Transverse colon (tissue), 4 donors: Measurements from ENCODE around the gene NR4A1. TPM values are rescaled to one million over a fixed set of nuclear protein-coding genes. Genes with fewer than 3 reads are reported as not detected.

Source experiments
- DNase-seq: peaks from one replicate; pipeline ENCODE4 v3.0.0-alpha.2; 2019
- H3K27ac ChIP-seq, 4 donors: fragments of 200-600 bp; sonication (generic); 2 replicates each; pipeline ENCODE4 v1.5.1; 2016 to 2018; ENCODE audit warnings: inconsistent platforms in 4 of 4
- H3K27me3 ChIP-seq: fragments of 200-600 bp; sonication (generic); 2 replicates; pipeline ENCODE4 v1.5.1; 2017; ENCODE audit warnings: inconsistent platforms
- H3K36me3 ChIP-seq, 4 donors: fragments of 200-600 bp; sonication (generic); 2 replicates each; pipeline ENCODE4 v1.5.1; 2017 to 2019; ENCODE audit warnings: inconsistent platforms in 4 of 4
- H3K4me1 ChIP-seq, 4 donors: fragments of 200-600 bp; sonication (generic); 2 replicates each; pipeline ENCODE4 v1.5.1; 2017 to 2020; ENCODE audit warnings: inconsistent platforms in 4 of 4
- H3K4me3 ChIP-seq, 4 donors: fragments of 200-600 bp; sonication (generic); 1 replicate in 1 of 4; 2 replicates in 3 of 4; pipeline versions ENCODE4 v1.5.1 to v1.6.1; 2017 to 2019; ENCODE audit warnings: inconsistent platforms in 4 of 4
- H3K9me3 ChIP-seq, 2 donors: fragments of 200-600 bp; sonication (generic); 2 replicates each; pipeline ENCODE4 v1.5.1; 2017 to 2019; ENCODE audit warnings: inconsistent platforms in 2 of 2
- EP300 ChIP-seq: sonication (generic); formaldehyde crosslinking; IDR thresholded peaks from one replicate; pipeline ENCODE4 v1.6.1; 2017; ENCODE audit warnings: antibody characterized with exemption, low read depth
- POLR2A ChIP-seq: fragments of 450-650 bp; IDR thresholded peaks from one replicate; pipeline ENCODE4 v1.6.1; 2016; ENCODE audit warnings: antibody characterized with exemption, mild to moderate bottlenecking, moderate library complexity
- POLR2AphosphoS5 ChIP-seq, 3 donors: sonication (generic); formaldehyde crosslinking; IDR thresholded peaks; one replicate each; pipeline ENCODE4 v1.6.1; 2016; ENCODE audit warnings: antibody characterized with exemption in 3 of 3
- WGBS, 2 donors: methylation state at CpG; one replicate each; pipeline ENCODE4 v1.1.5; 2018; ENCODE audit warnings: low coverage in 1 of 2; 5-methylcytosine and 5-hydroxymethylcytosine counted together
- in situ Hi-C, 4 donors: fragments of 200-750 bp; cut with MboI; loops; one replicate each; pipeline versions ENCODE4 v1.15.0 to v1.15.1; 2017; ENCODE audit warnings: low sequenced_read_pairs in 3 of 4, low pct_ligation_motif_present in 1 of 4, low pct_unique_long_range_greater_than_20kb in 1 of 4
- intact Hi-C: fragments of 100-400 bp; cut with DNase I; formaldehyde crosslinking; loops from one replicate; pipeline ENCODE4 v1.15.1; 2023; ENCODE audit warnings: low total_unique reads
- total RNA-seq, 4 donors: library from RNA; depleted of rRNA; stranded (reverse); fragments of >200 nt; gene quantifications; one replicate each; pipeline ENCODE4 v1.1.0, GENCODE V29; 2016
- TF ChIP-seq, protein P1 (sequence below), 5 experiments: fragments of 200-600 bp in 3 of 5; fragments of 450-650 bp in 2 of 5; sonication (generic) in 3 of 5; IDR thresholded peaks; 1 replicate in 2 of 5; 2 replicates in 3 of 5; pipeline ENCODE4 v1.5.1; 2016 to 2017; ENCODE audit warnings: antibody characterized with exemption in 5 of 5, inconsistent platforms in 3 of 5, mild to moderate bottlenecking in 2 of 5, moderate library complexity in 1 of 5

NR4A1 gene
- total RNA-seq, 4 donors from 2014 or later, result 50.7 to 102 (median 76.9) TPM

DNA sequence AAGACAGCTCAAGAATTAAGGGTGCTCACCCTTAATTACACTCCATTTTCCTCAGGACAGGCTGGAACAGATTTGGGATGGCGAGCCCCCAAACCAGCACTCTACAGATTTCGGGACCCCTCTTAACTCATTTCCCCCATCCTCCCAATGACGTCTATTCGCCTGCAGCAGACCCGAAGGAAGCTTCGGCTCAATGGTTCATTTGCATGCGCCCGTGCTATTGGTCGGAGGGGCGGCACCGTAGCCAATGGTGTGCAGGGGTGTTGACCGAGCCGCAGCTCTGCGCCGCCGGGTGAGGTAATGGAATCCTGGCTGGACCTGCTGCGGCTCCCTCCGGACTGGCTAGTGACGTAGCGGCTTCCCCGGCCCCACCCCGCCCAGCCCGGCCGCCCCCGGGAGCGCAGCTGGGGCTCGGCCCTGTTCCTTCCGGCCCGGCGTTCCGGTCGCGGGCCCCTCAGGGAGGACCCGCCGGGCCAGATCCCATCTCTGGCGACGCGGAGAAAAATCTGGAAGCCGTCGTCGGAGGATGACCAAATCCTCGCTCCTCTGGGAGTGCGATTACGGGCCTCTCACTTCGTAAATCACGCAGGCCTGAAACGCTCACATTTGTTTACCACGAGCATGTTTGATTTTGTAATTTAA is 18.3 kb upstream of the NR4A1 start:
- Histone ChIP-seq H3K4me3 (peak overlapping the region in 3 of 4 donors; percentile 23 to 44 (median 32)), H3K27me3 (no peaks in the 10 kb centered on the region), H3K9me3 (no peaks in the 10 kb centered on the region), H3K4me1 (peaks cover 20 to 38% (median 33%) of the 10 kb centered on the region in 4 donors), H3K36me3 (no peaks in the 10 kb centered on the region), H3K27ac (peak overlapping the region; percentile 86 to 90 (median 89))
- DNase-seq, result peak; percentile 98
- in situ Hi-C loops (no loop called here), intact Hi-C loops (no loop called here)
- TF ChIP-seq POLR2A (peak; percentile 74), EP300 (peak; percentile 41), POLR2AphosphoS5 (IDR thresholded peaks at IDR 0.05) (peak; percentile 64 to 86 (median 83))
- TF ChIP-seq, protein P1, sequence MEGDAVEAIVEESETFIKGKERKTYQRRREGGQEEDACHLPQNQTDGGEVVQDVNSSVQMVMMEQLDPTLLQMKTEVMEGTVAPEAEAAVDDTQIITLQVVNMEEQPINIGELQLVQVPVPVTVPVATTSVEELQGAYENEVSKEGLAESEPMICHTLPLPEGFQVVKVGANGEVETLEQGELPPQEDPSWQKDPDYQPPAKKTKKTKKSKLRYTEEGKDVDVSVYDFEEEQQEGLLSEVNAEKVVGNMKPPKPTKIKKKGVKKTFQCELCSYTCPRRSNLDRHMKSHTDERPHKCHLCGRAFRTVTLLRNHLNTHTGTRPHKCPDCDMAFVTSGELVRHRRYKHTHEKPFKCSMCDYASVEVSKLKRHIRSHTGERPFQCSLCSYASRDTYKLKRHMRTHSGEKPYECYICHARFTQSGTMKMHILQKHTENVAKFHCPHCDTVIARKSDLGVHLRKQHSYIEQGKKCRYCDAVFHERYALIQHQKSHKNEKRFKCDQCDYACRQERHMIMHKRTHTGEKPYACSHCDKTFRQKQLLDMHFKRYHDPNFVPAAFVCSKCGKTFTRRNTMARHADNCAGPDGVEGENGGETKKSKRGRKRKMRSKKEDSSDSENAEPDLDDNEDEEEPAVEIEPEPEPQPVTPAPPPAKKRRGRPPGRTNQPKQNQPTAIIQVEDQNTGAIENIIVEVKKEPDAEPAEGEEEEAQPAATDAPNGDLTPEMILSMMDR (IDR thresholded peaks at IDR 0.05), result no peak
- 0 to 2% methylated on average over 9 to 25 of the region's 48 CpGs for WGBS, 2 donors

DNA sequence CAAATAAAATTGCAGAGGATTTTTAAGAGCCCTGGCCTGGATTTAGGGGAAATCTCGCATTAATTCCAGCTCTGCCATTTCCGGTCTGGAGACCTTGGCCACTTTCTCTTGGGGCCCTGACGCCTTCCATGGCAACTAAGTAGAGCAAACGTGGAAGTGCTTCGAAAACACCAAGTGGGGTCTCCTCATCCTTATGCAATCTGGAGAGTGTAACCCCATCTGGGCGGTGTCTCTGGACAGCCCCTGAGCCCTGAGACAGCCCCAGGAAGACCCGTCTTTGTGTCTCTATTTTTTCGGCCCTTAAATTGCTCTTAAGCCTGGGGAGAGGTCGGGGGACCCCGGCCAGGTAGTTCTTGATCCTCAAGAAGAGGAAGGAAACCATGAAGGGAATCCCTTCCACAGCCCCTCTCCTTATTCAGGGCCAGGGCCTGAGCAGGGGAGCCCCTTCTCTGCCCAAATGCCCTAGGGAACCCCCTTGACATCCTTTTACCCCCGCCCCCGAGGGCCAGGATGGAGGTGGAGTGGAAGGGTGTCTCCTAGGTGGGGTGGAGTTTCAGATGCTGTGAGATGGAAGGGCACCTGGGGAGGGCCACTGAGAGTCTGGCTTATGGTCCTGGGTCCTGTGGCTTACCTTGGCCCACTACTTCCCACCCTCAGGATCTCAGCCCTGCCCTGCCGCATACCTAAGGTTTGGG is 17.6 kb upstream of the NR4A1 start:
- Histone ChIP-seq H3K4me1 (peaks cover 20 to 45% (median 34%) of the 10 kb centered on the region in 4 donors), H3K4me3 (peak overlapping the region in 3 of 4 donors; percentile 23 to 44 (median 32)), H3K27ac (peak overlapping the region; percentile 86 to 90 (median 89)), H3K9me3 (no peaks in the 10 kb centered on the region), H3K27me3 (no peaks in the 10 kb centered on the region), H3K36me3 (no peaks in the 10 kb centered on the region)
- TF ChIP-seq EP300, result no peak
- TF ChIP-seq POLR2A, result no peak
- TF ChIP-seq POLR2AphosphoS5 (IDR thresholded peaks at IDR 0.05), result no peak
- TF ChIP-seq, protein P1 (IDR thresholded peaks at IDR 0.05), result no peak
- in situ Hi-C loops (no loop called here), intact Hi-C loops (no loop called here)
- no peak for DNase-seq
- 52 to 80% methylated on average over 1 to 13 of the region's 13 CpGs for WGBS, 2 donors

DNA sequence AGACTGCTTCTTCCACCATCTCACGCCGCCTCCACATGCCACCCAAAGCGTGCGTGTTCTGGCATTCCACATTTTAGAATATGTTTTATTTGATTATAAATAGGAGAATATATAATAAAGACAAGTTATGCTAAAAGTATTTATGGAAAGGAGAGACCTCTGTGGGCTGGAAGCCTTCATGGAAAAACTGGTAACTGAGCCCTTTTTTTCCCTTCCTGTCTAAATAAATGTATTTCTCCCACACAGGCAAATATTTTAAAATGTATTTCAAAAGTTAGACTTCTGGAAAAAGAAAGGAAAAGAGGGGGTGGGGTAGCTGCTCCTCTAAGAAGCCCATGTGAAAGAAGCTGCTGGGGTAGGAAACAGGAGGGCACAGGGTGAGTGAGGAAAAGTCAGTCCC is 16.1 kb upstream of the NR4A1 start:
- Histone ChIP-seq H3K4me1 (peaks cover 20 to 47% (median 34%) of the 10 kb centered on the region in 4 donors), H3K9me3 (no peaks in the 10 kb centered on the region), H3K4me3 (no peak overlapping the region), H3K36me3 (no peaks in the 10 kb centered on the region), H3K27me3 (no peaks in the 10 kb centered on the region), H3K27ac (peak overlapping the region; percentile 7 to 90 (median 82))
- no peak for DNase-seq
- in situ Hi-C loops (no loop called here), intact Hi-C loops (no loop called here)
- TF ChIP-seq, protein P1 (IDR thresholded peaks at IDR 0.05), result no peak
- TF ChIP-seq EP300 (no peak), POLR2AphosphoS5 (IDR thresholded peaks at IDR 0.05) (no peak), POLR2A (no peak)
- WGBS, 2 donors, result 91 to 98% methylated on average over 4 of the region's 4 CpGs

DNA sequence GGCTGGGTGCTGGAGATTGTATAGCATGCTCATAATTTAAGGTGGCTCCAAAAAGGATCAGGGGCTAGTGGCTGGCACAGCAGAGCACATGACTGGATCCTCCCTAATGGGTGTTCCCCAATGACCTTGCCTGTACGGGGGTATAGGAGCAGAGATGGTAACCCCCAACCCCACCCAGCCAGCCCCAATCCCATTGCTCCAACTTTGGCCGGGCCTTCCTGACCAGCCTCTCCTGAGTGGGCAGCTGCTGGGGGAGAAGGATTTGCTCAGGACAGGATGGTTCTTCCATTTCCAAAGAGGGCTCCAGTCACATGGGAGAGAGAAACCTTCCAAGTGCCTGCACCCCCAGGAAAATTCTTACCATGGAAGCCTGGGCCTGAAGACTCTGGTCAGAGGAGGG is 15.3 kb upstream of the NR4A1 start:
- no peak overlapping the region for H3K4me3 ChIP-seq
- H3K36me3 ChIP-seq, result no peaks in the 10 kb centered on the region
- WGBS, 2 donors, result 82% methylated on average over 2 of the region's 2 CpGs; no CpG with 5 or more reads in 1 of the 2 donors
- no peaks in the 10 kb centered on the region for H3K27me3 ChIP-seq
- TF ChIP-seq, protein P1 (IDR thresholded peaks at IDR 0.05), result no peak
- no peak for TF ChIP-seq POLR2AphosphoS5 (IDR thresholded peaks at IDR 0.05)
- H3K4me1 ChIP-seq, result peaks cover 20 to 47% (median 34%) of the 10 kb centered on the region in 4 donors
- in situ Hi-C loops, result no loop called here
- no peak for DNase-seq
- H3K27ac ChIP-seq, result peak overlapping the region; percentile 77 to 86 (median 80)
- H3K9me3 ChIP-seq, result no peaks in the 10 kb centered on the region
- intact Hi-C loops, result no loop called here
